ENCODE data around the gene MYO5C. TPM values are rescaled to one million over a fixed set of nuclear protein-coding genes. Genes with fewer than 3 reads are reported as not detected.

MYO5C gene
- total RNA-seq, 2 donors from 2014 or later, result 19.1 to 26.7 TPM

GRCh38 chr15:52338058-52338457, 42.5 kb upstream of the MYO5C start:
- no peaks in the 10 kb centered on the region for H3K36me3 Mint-ChIP-seq (ENCODE audit: low read depth)
- WGBS, 2 experiments (ENCODE audit: insufficient coverage in 1 of 2, insufficient read length in 1 of 2), result 80% methylated on average over 3 of the region's 3 CpGs; no CpG with 5 or more reads in 1 of the 2 experiments
- H3K4me3 ChIP-seq (ENCODE audit: low read length), result no peak overlapping the region
- no peaks in the 10 kb centered on the region for H3K27me3 ChIP-seq (ENCODE audit: control insufficient read depth, insufficient read depth, low read length, poor library complexity, severe bottlenecking)
- no peaks in the 10 kb centered on the region for H3K9me3 Mint-ChIP-seq
- no peaks in the 10 kb centered on the region for H3K36me3 ChIP-seq (ENCODE audit: control insufficient read depth, insufficient read depth, low read length)
- no peak for DNase-seq
- H3K27ac ChIP-seq (ENCODE audit: low read depth, low read length), result no peak overlapping the region
- H3K4me1 Mint-ChIP-seq, result peaks cover 14% of the 10 kb centered on the region
- no peaks in the 10 kb centered on the region for H3K27me3 Mint-ChIP-seq (ENCODE audit: insufficient read depth)
- H3K9me3 ChIP-seq (ENCODE audit: control insufficient read depth, low read length), result no peaks in the 10 kb centered on the region
- H3K4me3 Mint-ChIP-seq, result no peak overlapping the region
- TF ChIP-seq CTCF (conservative IDR thresholded peaks at IDR 0.05), result no peak
- H3K4me1 ChIP-seq (ENCODE audit: control insufficient read depth, insufficient read depth, low read length), result no peaks in the 10 kb centered on the region
- peak overlapping the region; percentile 17 for H3K27ac Mint-ChIP-seq
- H3K9ac ChIP-seq (ENCODE audit: extremely low read depth, low read length, poor library complexity, severe bottlenecking), result no peak overlapping the region

GRCh38 chr15:52337198-52337853, 41.7 kb upstream of the MYO5C start:
- no peak for DNase-seq
- TF ChIP-seq CTCF (conservative IDR thresholded peaks at IDR 0.05), result no peak
- H3K36me3 ChIP-seq (ENCODE audit: control insufficient read depth, insufficient read depth, low read length), result no peaks in the 10 kb centered on the region
- WGBS, 2 experiments (ENCODE audit: insufficient coverage in 1 of 2, insufficient read length in 1 of 2), result 72 to 84% methylated on average over 3 to 5 of the region's 5 CpGs
- H3K9me3 Mint-ChIP-seq, result no peaks in the 10 kb centered on the region
- H3K9me3 ChIP-seq (ENCODE audit: control insufficient read depth, low read length), result no peaks in the 10 kb centered on the region
- no peak overlapping the region for H3K27ac Mint-ChIP-seq
- no peaks in the 10 kb centered on the region for H3K4me1 ChIP-seq (ENCODE audit: control insufficient read depth, insufficient read depth, low read length)
- H3K27me3 Mint-ChIP-seq (ENCODE audit: insufficient read depth), result no peaks in the 10 kb centered on the region
- no peak overlapping the region for H3K9ac ChIP-seq (ENCODE audit: extremely low read depth, low read length, poor library complexity, severe bottlenecking)
- H3K27ac ChIP-seq (ENCODE audit: low read depth, low read length), result no peak overlapping the region
- H3K36me3 Mint-ChIP-seq (ENCODE audit: low read depth), result no peaks in the 10 kb centered on the region
- no peak overlapping the region for H3K4me3 ChIP-seq (ENCODE audit: low read length)
- H3K27me3 ChIP-seq (ENCODE audit: control insufficient read depth, insufficient read depth, low read length, poor library complexity, severe bottlenecking), result no peaks in the 10 kb centered on the region
- H3K4me3 Mint-ChIP-seq, result no peak overlapping the region
- peaks cover 14% of the 10 kb centered on the region for H3K4me1 Mint-ChIP-seq

- Histone ChIP-seq H3K4me1 (ENCODE audit: control insufficient read depth, insufficient read depth, low read length) (no peaks in the 10 kb centered on the region), H3K4me3 (ENCODE audit: low read length) (no peak overlapping the region), H3K27ac (ENCODE audit: low read depth, low read length) (no peak overlapping the region), H3K9ac (ENCODE audit: extremely low read depth, low read length, poor library complexity, severe bottlenecking) (no peak overlapping the region), H3K9me3 (ENCODE audit: control insufficient read depth, low read length) (no peaks in the 10 kb centered on the region), H3K36me3 (ENCODE audit: control insufficient read depth, insufficient read depth, low read length) (no peaks in the 10 kb centered on the region), H3K27me3 (ENCODE audit: control insufficient read depth, insufficient read depth, low read length, poor library complexity, severe bottlenecking) (no peaks in the 10 kb centered on the region)
- no peak for DNase-seq
- Mint-ChIP-seq H3K4me3 (no peak overlapping the region), H3K27ac (no peak overlapping the region), H3K9me3 (no peaks in the 10 kb centered on the region), H3K27me3 (ENCODE audit: insufficient read depth) (no peaks in the 10 kb centered on the region), H3K36me3 (ENCODE audit: low read depth) (no peaks in the 10 kb centered on the region), H3K4me1 (peaks cover 17% of the 10 kb centered on the region)
- WGBS, 2 experiments (ENCODE audit: insufficient coverage in 1 of 2, insufficient read length in 1 of 2), result 87% methylated on average over 3 to 4 of the region's 4 CpGs
- peak; percentile 37 for TF ChIP-seq CTCF (conservative IDR thresholded peaks at IDR 0.05)
Measured at GRCh38 chr15:52336529-52336928, 40.9 kb upstream of the MYO5C start.

All from endodermal cell (in vitro differentiated cells).